ENCODE data around the gene METAP1D.

GRCh38 chr2:172047566-172048507, 48.1 kb downstream of the METAP1D start:
- TF ChIP-seq CTCF (conservative IDR thresholded peaks at IDR 0.05) (no peak), EZH2 (IDR thresholded peaks at IDR 0.05; ENCODE audit: low read depth) (no peak)

All from PC-9 (cell line).